ENCODE results near the gene TAPT1. TPM values are rescaled to one million over a fixed set of nuclear protein-coding genes. Genes with fewer than 3 reads are reported as not detected.

The TAPT1 gene
- total RNA-seq, 1 experiment from 2014 or later, result 11.1 TPM

DNA sequence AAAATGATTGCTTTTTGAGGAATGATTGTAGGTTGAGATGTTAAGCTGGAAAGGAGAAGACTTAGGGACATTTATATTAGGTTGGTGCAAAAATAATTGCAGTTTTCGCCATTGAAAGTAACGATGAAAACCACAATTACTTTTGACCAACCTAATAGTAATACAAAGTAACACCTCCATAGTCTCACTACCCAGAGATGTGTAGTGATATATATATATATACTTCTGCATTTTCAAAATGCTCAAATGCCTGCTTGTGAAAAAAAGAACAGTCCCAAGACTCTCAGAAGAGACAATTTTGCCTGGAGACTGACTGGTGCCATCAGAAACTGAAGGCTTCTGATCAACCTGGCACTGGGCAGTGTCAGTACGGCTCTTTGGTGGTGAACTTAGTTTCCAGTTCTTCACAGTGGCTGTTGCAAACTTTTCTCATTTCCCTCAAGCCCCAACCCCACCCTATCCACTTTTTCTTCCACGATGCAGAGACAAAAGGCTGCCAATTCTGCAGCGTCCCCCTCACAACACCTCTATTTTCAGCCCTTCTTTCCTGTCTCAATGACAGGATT lies 35.1 kb upstream of the TAPT1 start:
- no peak overlapping the region for H2BK12ac ChIP-seq (ENCODE audit: insufficient read length, low read depth, low read length)
- no peaks in the 10 kb centered on the region for H3K79me2 ChIP-seq (ENCODE audit: insufficient read depth, low read length)
- peaks cover under 1 to 3% (median 2%) of the 10 kb centered on the region in 3 experiments; a peak in 5 of 7 replicates for H3K36me3 Mint-ChIP-seq (ENCODE audit: insufficient read depth in 1 of 3, low read depth in 3 of 3)
- H3K27me3 ChIP-seq (ENCODE audit: insufficient read depth, low read length), result no peaks in the 10 kb centered on the region
- H3K27me3 Mint-ChIP-seq (ENCODE audit: low read depth), result no peaks in the 10 kb centered on the region
- no peaks in the 10 kb centered on the region for H3K4me1 ChIP-seq (ENCODE audit: insufficient read depth, low read length)
- H3K23ac ChIP-seq (ENCODE audit: insufficient read length, low read depth, low read length), result no peak overlapping the region
- H3K56ac ChIP-seq (ENCODE audit: insufficient read length, low read depth, low read length), result no peak overlapping the region
- H2BK20ac ChIP-seq (ENCODE audit: low read depth, low read length, poor library complexity, severe bottlenecking), result no peak overlapping the region
- no peak overlapping the region for H2BK5ac ChIP-seq (ENCODE audit: insufficient read length, low read length)
- H3K23me2 ChIP-seq (ENCODE audit: insufficient read length, low read depth, low read length, poor library complexity, severe bottlenecking), result no peaks in the 10 kb centered on the region
- H3K4me2 ChIP-seq (ENCODE audit: insufficient read depth, insufficient read length, low read length), result no peak overlapping the region
- DNase-seq, result no peak
- no peaks in the 10 kb centered on the region for H3K9me3 Mint-ChIP-seq
- peak overlapping the region in 2 of 3 experiments; percentile 8 to 36; a peak in 3 of 7 replicates for H3K27ac Mint-ChIP-seq
- H2BK15ac ChIP-seq (ENCODE audit: low read depth, low read length), result no peak overlapping the region
- no CpG with 5 or more reads among the region's 5 CpGs for WGBS (ENCODE audit: extremely low coverage, insufficient read length, low lambda C conversion rate)
- no peaks in the 10 kb centered on the region for H3K79me1 ChIP-seq (ENCODE audit: insufficient read depth, low read depth, low read length, poor library complexity, severe bottlenecking)
- H4K91ac ChIP-seq (ENCODE audit: insufficient read length, low read depth, low read length), result no peak overlapping the region
- no peak overlapping the region for H2AK5ac ChIP-seq (ENCODE audit: insufficient read length, low read length)
- no peak overlapping the region for H2BK120ac ChIP-seq (ENCODE audit: low read depth, low read length, poor library complexity, severe bottlenecking)
- no peaks in the 10 kb centered on the region for H3K4me1 Mint-ChIP-seq
- no peak overlapping the region for H3K4me3 Mint-ChIP-seq
- no peaks in the 10 kb centered on the region for H3K9me3 ChIP-seq (ENCODE audit: control insufficient read depth, low read depth, low read length)
- TF ChIP-seq, protein P1, sequence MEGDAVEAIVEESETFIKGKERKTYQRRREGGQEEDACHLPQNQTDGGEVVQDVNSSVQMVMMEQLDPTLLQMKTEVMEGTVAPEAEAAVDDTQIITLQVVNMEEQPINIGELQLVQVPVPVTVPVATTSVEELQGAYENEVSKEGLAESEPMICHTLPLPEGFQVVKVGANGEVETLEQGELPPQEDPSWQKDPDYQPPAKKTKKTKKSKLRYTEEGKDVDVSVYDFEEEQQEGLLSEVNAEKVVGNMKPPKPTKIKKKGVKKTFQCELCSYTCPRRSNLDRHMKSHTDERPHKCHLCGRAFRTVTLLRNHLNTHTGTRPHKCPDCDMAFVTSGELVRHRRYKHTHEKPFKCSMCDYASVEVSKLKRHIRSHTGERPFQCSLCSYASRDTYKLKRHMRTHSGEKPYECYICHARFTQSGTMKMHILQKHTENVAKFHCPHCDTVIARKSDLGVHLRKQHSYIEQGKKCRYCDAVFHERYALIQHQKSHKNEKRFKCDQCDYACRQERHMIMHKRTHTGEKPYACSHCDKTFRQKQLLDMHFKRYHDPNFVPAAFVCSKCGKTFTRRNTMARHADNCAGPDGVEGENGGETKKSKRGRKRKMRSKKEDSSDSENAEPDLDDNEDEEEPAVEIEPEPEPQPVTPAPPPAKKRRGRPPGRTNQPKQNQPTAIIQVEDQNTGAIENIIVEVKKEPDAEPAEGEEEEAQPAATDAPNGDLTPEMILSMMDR (conservative IDR thresholded peaks at IDR 0.05), result no peak
- H3T11ph ChIP-seq (ENCODE audit: low read length), result no peak overlapping the region
- no peak overlapping the region for H3K14ac ChIP-seq (ENCODE audit: insufficient read depth, low read length)
- no peak overlapping the region for H4K5ac ChIP-seq (ENCODE audit: insufficient read length, low read depth, low read length)
- no peak overlapping the region for H2AFZ ChIP-seq (ENCODE audit: low read length)
- no peak overlapping the region for H3K18ac ChIP-seq (ENCODE audit: insufficient read length, low read depth, low read length)
- H4K20me1 ChIP-seq (ENCODE audit: control insufficient read depth, insufficient read depth, insufficient read length), result no peaks in the 10 kb centered on the region
- no peak overlapping the region for H3K4ac ChIP-seq (ENCODE audit: low read depth, low read length)
- H3K9ac ChIP-seq (ENCODE audit: extremely low read depth, insufficient read length, low read length), result no peak overlapping the region
- no peak overlapping the region for H4K8ac ChIP-seq (replicated peaks; ENCODE audit: insufficient read length, low read depth, low read length)
- H3K27ac ChIP-seq (ENCODE audit: insufficient read length, low read depth, low read length), result no peak overlapping the region
